Measurements from ENCODE around the gene VPS52. TPM values are rescaled to one million over a fixed set of nuclear protein-coding genes. Genes with fewer than 3 reads are reported as not detected.
A peak's percentile ranks its signal among the peaks of the same experiment; 100 is the strongest.
"Not testable (repeated sequence)": the region's sequence is repeated elsewhere in the genome, so short reads cannot be mapped to it uniquely, and the experiment has no call there.

The VPS52 gene
- total and polyA plus RNA-seq, 9 of the 15 experiments (the other 6 are each of a cell fraction or from before 2014, with no cell fraction given), result 24.4 to 103 (median 40.2) TPM

GRCh38 chr6:33235221-33235634 is 36.4 kb downstream of the VPS52 start (continued):
- TF ChIP-seq, protein P1, sequence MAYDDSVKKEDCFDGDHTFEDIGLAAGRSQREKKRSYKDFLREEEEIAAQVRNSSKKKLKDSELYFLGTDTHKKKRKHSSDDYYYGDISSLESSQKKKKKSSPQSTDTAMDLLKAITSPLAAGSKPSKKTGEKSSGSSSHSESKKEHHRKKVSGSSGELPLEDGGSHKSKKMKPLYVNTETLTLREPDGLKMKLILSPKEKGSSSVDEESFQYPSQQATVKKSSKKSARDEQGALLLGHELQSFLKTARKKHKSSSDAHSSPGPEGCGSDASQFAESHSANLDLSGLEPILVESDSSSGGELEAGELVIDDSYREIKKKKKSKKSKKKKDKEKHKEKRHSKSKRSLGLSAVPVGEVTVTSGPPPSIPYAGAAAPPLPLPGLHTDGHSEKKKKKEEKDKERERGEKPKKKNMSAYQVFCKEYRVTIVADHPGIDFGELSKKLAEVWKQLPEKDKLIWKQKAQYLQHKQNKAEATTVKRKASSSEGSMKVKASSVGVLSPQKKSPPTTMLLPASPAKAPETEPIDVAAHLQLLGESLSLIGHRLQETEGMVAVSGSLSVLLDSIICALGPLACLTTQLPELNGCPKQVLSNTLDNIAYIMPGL (CRISPR knock-in tag; IDR thresholded peaks at IDR 0.05), result no peak
- TF ChIP-seq, protein P2, sequence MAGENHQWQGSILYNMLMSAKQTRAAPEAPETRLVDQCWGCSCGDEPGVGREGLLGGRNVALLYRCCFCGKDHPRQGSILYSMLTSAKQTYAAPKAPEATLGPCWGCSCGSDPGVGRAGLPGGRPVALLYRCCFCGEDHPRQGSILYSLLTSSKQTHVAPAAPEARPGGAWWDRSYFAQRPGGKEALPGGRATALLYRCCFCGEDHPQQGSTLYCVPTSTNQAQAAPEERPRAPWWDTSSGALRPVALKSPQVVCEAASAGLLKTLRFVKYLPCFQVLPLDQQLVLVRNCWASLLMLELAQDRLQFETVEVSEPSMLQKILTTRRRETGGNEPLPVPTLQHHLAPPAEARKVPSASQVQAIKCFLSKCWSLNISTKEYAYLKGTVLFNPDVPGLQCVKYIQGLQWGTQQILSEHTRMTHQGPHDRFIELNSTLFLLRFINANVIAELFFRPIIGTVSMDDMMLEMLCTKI (IDR thresholded peaks at IDR 0.05; ENCODE audit: partially characterized antibody), result no peak
- TF ChIP-seq GTF2E2 (tag; IDR thresholded peaks at IDR 0.05) (no peak), ZBTB34 (CRISPR knock-in tag; IDR thresholded peaks at IDR 0.05) (no peak), ESRRA (IDR thresholded peaks at IDR 0.05; ENCODE audit: borderline replicate concordance, low read depth) (no peak), MTA3 (IDR thresholded peaks at IDR 0.05; ENCODE audit: borderline replicate concordance) (no peak), SNAPC5 (CRISPR knock-in tag; IDR thresholded peaks at IDR 0.05) (no peak)
- TF ChIP-seq, protein P3, sequence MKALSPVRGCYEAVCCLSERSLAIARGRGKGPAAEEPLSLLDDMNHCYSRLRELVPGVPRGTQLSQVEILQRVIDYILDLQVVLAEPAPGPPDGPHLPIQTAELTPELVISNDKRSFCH (CRISPR knock-in tag; IDR thresholded peaks at IDR 0.05), result no peak
- TF ChIP-seq, protein P3 (tag; IDR thresholded peaks at IDR 0.05), result no peak

DNA sequence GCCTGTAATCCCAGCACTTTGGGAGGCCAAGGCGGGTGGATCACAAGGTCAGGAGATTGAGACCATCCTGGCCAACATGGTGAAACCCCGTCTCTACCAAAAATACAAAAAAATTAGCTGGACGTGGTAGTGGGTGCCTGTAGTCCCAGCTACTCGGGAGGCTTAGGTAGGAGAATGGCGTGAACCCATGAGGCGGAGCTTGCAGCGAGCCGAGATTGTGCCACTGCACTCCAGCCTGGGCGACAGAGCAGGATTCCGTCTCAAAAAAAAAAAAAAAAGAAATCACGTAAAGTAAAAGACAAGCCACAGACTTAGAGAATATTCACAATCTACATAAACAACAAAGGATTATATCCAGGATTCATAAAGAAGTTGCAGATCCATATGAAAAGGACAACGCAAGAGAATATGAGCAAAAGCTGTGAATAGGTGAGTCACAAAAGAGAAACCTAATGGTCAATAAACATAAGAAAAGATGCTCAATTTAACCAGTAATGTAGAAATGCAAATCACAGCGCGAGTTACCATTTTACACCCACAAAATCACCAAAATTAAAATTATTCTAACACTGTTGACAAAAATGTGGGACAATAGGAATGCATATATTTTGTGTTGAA is 45.1 kb downstream of the VPS52 start:
- in situ Hi-C loops (cut with MboI); H3K4me2 ChIP-seq (ENCODE audit: insufficient read depth, low read length); FAIRE-seq; H3K9ac ChIP-seq (ENCODE audit: insufficient read depth in 1 of 2, low read depth in 2 of 2, low read length in 2 of 2); CTCF ChIA-PET (ENCODE audit: low intra/inter-chr PET ratio); H3K9me3 ChIP-seq (replicated peaks; ENCODE audit: control insufficient read depth, insufficient read depth, low read depth, low read length); H3K36me3 ChIP-seq (ENCODE audit: control insufficient read depth, insufficient read depth, low read length); H3K27ac ChIP-seq (ENCODE audit: extremely low read depth, low read depth, low read length); H3K4me3 ChIP-seq; BruUV-seq (replicated peaks); H2AFZ ChIP-seq (ENCODE audit: low read depth, low read length); H3K79me2 ChIP-seq (ENCODE audit: control insufficient read depth, insufficient read depth, low read length); H3K4me1 ChIP-seq (replicated peaks in 1 of 2; ENCODE audit: control insufficient read depth in 2 of 2, insufficient read depth in 2 of 2, low read length in 2 of 2); H4K20me1 ChIP-seq (replicated peaks; ENCODE audit: control insufficient read depth, insufficient read depth, low read length); intact Hi-C loops (cut with micrococcal nuclease); H3K9me1 ChIP-seq (ENCODE audit: control insufficient read depth, insufficient read depth, low read length); ATAC-seq: not testable (repeated sequence)
- DNase-seq (ENCODE audit: extremely low read depth in 1 of 4, low spot score in 3 of 4), result peak in 1 of 4 experiments; percentile 0
- peaks cover 18 to 25% of the 10 kb centered on the region in 2 experiments for H3K27me3 ChIP-seq (ENCODE audit: control insufficient read depth in 2 of 2, insufficient read depth in 2 of 2, low read length in 2 of 2)
- POLR2A ChIA-PET, result interaction anchor here (0.6 to 2.8 kb wide), 3 partner anchors 13 to 196 kb away, joined by 3 to 7 read pairs (median 6); partner anchors contain the start of gene RING1
- 18% methylated on average over 14 of the region's 14 CpGs for WGBS (ENCODE audit: insufficient coverage, low coverage, missing lambda C conversion rate)
